Mesenchymal stem cell (in vitro differentiated cells and primary cell): ENCODE results near the gene RNF26.

Experiments
- DNase-seq: peaks from one replicate; pipeline ENCODE4 v3.0.0-alpha.2; 2013
- H2AFZ ChIP-seq: one replicate; pipeline ENCODE4 v1.6.1; 2013; ENCODE audit warnings: low read depth, mild to moderate bottlenecking, control low read depth, inconsistent platforms, low read length, moderate library complexity
- H2AK5ac ChIP-seq: 2 replicates; pipeline ENCODE4 v1.6.1; 2013; ENCODE audit warnings: low read length, moderate library complexity, mild to moderate bottlenecking, inconsistent platforms; ENCODE audit not compliant: severe bottlenecking
- H2BK120ac ChIP-seq: one replicate; pipeline ENCODE4 v1.6.1; 2013; ENCODE audit warnings: low read depth, mild to moderate bottlenecking, inconsistent platforms, low read length, moderate library complexity
- H2BK12ac ChIP-seq, 2 experiments: one replicate each; pipeline ENCODE4 v1.6.1; 2013; ENCODE audit warnings: inconsistent platforms in 2 of 2, low read length in 2 of 2, mild to moderate bottlenecking in 2 of 2, moderate library complexity in 2 of 2, control low read depth in 1 of 2
- H2BK15ac ChIP-seq: one replicate; pipeline ENCODE4 v1.6.1; 2013; ENCODE audit warnings: mild to moderate bottlenecking, low read depth, inconsistent platforms; ENCODE audit not compliant: poor library complexity, severe bottlenecking
- H2BK5ac ChIP-seq: 2 replicates; pipeline ENCODE4 v1.6.1; 2013; ENCODE audit warnings: low read depth, mild to moderate bottlenecking, low read length, control low read depth, inconsistent platforms; ENCODE audit not compliant: poor library complexity, severe bottlenecking
- H3K14ac ChIP-seq, 2 experiments: one replicate each; pipeline ENCODE4 v1.6.1; 2013; ENCODE audit warnings: inconsistent platforms in 2 of 2, low read length in 2 of 2, control low read depth in 1 of 2, mild to moderate bottlenecking in 1 of 2, moderate library complexity in 1 of 2
- H3K18ac ChIP-seq, 2 experiments: one replicate each; pipeline ENCODE4 v1.6.1; 2013; ENCODE audit warnings: inconsistent platforms in 2 of 2, low read length in 2 of 2, control low read depth in 1 of 2, low read depth in 1 of 2, mild to moderate bottlenecking in 1 of 2
- H3K23ac ChIP-seq, 2 experiments: one replicate each; pipeline ENCODE4 v1.6.1; 2013; ENCODE audit warnings: inconsistent platforms in 2 of 2, low read length in 2 of 2, mild to moderate bottlenecking in 2 of 2, moderate library complexity in 2 of 2, control low read depth in 1 of 2
- H3K27ac ChIP-seq: 2 replicates; pipeline ENCODE4 v1.5.1; 2013; ENCODE audit warnings: mild to moderate bottlenecking, moderate library complexity, low read length, control low read depth, inconsistent platforms; ENCODE audit not compliant: poor library complexity, severe bottlenecking
- H3K27me3 ChIP-seq, 2 experiments: 2 replicates each; pipeline versions ENCODE4 v1.6.1 to v1.7.0; 2013; ENCODE audit warnings: low read length in 2 of 2, mild to moderate bottlenecking in 2 of 2, moderate library complexity in 2 of 2, control low read depth in 1 of 2, inconsistent platforms in 1 of 2; ENCODE audit not compliant: control insufficient read depth in 1 of 2, insufficient read depth in 1 of 2
- H3K36me3 ChIP-seq, 2 experiments: 2 replicates each; pipeline versions ENCODE4 v1.6.1 to v1.7.0; 2013; ENCODE audit warnings: low read length in 2 of 2, control low read depth in 1 of 2, inconsistent platforms in 1 of 2, low read depth in 1 of 2, mild to moderate bottlenecking in 1 of 2; ENCODE audit not compliant: insufficient read depth in 2 of 2, control insufficient read depth in 1 of 2
- H3K4ac ChIP-seq, 2 experiments: one replicate each; pipeline ENCODE4 v1.6.1; 2013; ENCODE audit warnings: inconsistent platforms in 2 of 2, low read length in 2 of 2, mild to moderate bottlenecking in 2 of 2, moderate library complexity in 2 of 2, control low read depth in 1 of 2, low read depth in 1 of 2
- H3K4me1 ChIP-seq: 2 replicates; pipeline ENCODE4 v1.6.1; 2013; ENCODE audit warnings: low read depth, low read length, control low read depth; ENCODE audit not compliant: control insufficient read depth, insufficient read depth
- H3K4me2 ChIP-seq: 2 replicates; pipeline ENCODE4 v1.6.1; 2013; ENCODE audit warnings: low read length, mild to moderate bottlenecking, inconsistent platforms; ENCODE audit not compliant: poor library complexity, severe bottlenecking
- H3K4me3 ChIP-seq, 2 experiments: 2 replicates each; pipeline versions ENCODE4 v1.5.1 to v1.7.0; 2013; ENCODE audit warnings: low read length in 2 of 2, mild to moderate bottlenecking in 2 of 2, control low read depth in 1 of 2, low read depth in 1 of 2; ENCODE audit not compliant: insufficient read depth in 1 of 2
- H3K79me1 ChIP-seq: replicated peaks from 2 replicates; pipeline ENCODE4 v1.6.1; 2013; ENCODE audit warnings: mild to moderate bottlenecking, control low read depth, low read length, inconsistent platforms; ENCODE audit not compliant: poor library complexity, severe bottlenecking
- H3K9ac ChIP-seq: 2 replicates; pipeline ENCODE4 v1.7.0; 2013; ENCODE audit warnings: mild to moderate bottlenecking, low read length, moderate library complexity
- H3K9me3 ChIP-seq: 2 replicates; pipeline ENCODE4 v1.7.0; 2013; ENCODE audit warnings: mild to moderate bottlenecking, low read length; ENCODE audit not compliant: control insufficient read depth
- H4K8ac ChIP-seq: one replicate; pipeline ENCODE4 v1.6.1; 2013; ENCODE audit warnings: inconsistent platforms, mild to moderate bottlenecking, low read length, moderate library complexity
- H4K91ac ChIP-seq: one replicate; pipeline ENCODE4 v1.6.1; 2013; ENCODE audit warnings: mild to moderate bottlenecking, low read length, inconsistent platforms
- WGBS: methylation state at CpG from one replicate; pipeline ENCODE4 v1.1.7; 2013; ENCODE audit warnings: mixed read lengths; 5-methylcytosine and 5-hydroxymethylcytosine counted together

RNF26 gene

GRCh38 chr11:119323532-119324033 is 10.7 kb upstream of the RNF26 start:
- WGBS, result 10% methylated on average over 8 of the region's 8 CpGs
- H4K8ac ChIP-seq, result no peak overlapping the region
- H3K4me2 ChIP-seq, result no peak overlapping the region
- peak overlapping the region in 1 of 2 experiments; percentile 50 for H3K18ac ChIP-seq
- no peak overlapping the region for H3K14ac ChIP-seq
- H3K4me1 ChIP-seq, result peaks cover 25% of the 10 kb centered on the region
- H2AK5ac ChIP-seq, result no peak overlapping the region
- no peaks in the 10 kb centered on the region for H3K79me1 ChIP-seq
- no peak overlapping the region for H3K9ac ChIP-seq
- H3K27ac ChIP-seq, result no peak overlapping the region
- H3K4ac ChIP-seq, result no peak overlapping the region
- no peaks in the 10 kb centered on the region for H3K36me3 ChIP-seq
- no peak overlapping the region for H2BK12ac ChIP-seq
- no peak overlapping the region for H2BK5ac ChIP-seq
- H4K91ac ChIP-seq, result no peak overlapping the region
- H2BK15ac ChIP-seq, result no peak overlapping the region
- peaks cover 0 to 7% of the 10 kb centered on the region in 2 experiments for H3K27me3 ChIP-seq
- no peak overlapping the region for H2AFZ ChIP-seq
- no peak overlapping the region for H2BK120ac ChIP-seq
- no peak overlapping the region for H3K23ac ChIP-seq
- DNase-seq, result peak; percentile 80
- H3K9me3 ChIP-seq, result no peaks in the 10 kb centered on the region
- no peak overlapping the region for H3K4me3 ChIP-seq

DNA sequence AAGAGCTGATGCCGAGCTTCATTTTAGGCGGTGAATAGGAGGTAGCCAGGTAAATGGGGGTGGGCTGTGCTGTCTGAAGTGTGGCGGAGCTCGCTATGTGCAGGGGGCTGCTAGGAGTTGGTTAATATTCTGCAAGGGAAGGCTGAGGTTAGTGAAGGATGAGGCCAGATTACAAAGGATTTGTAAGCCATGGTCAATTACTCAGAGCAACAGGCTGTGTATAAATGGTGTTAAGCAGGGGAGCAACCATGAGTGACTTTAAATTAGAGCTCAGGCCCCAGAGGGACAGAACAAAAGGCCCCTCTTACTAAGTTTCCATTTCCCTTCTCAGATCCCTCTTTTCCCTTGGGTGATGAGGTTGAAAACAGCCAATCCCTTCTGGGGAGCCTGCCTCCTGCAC is 10.1 kb upstream of the RNF26 start:
- H3K27ac ChIP-seq, result no peak overlapping the region
- no peak overlapping the region for H2AFZ ChIP-seq
- H3K23ac ChIP-seq, result no peak overlapping the region
- no peak overlapping the region for H3K9ac ChIP-seq
- H3K9me3 ChIP-seq, result no peaks in the 10 kb centered on the region
- no peak overlapping the region for H2AK5ac ChIP-seq
- no peak overlapping the region for H4K8ac ChIP-seq
- no peak overlapping the region for H3K14ac ChIP-seq
- peaks cover 19% of the 10 kb centered on the region for H3K4me1 ChIP-seq
- no peak overlapping the region for H2BK120ac ChIP-seq
- 60% methylated on average over 4 of the region's 4 CpGs for WGBS
- H3K36me3 ChIP-seq, result no peaks in the 10 kb centered on the region
- H3K18ac ChIP-seq, result no peak overlapping the region
- H3K4me3 ChIP-seq, result no peak overlapping the region
- no peak overlapping the region for H4K91ac ChIP-seq
- H2BK15ac ChIP-seq, result no peak overlapping the region
- no peak overlapping the region for H3K4me2 ChIP-seq
- peaks cover 0 to 7% of the 10 kb centered on the region in 2 experiments for H3K27me3 ChIP-seq
- DNase-seq, result no peak
- no peak overlapping the region for H2BK5ac ChIP-seq
- no peak overlapping the region for H2BK12ac ChIP-seq
- no peak overlapping the region for H3K4ac ChIP-seq
- H3K79me1 ChIP-seq, result no peaks in the 10 kb centered on the region

GRCh38 chr11:119329320-119329719 is 5.0 kb upstream of the RNF26 start:
- Histone ChIP-seq H3K18ac (no peak overlapping the region), H3K23ac (no peak overlapping the region), H2AFZ (no peak overlapping the region), H2BK15ac (no peak overlapping the region), H2BK12ac (no peak overlapping the region), H2BK5ac (no peak overlapping the region), H3K4ac (no peak overlapping the region), H3K9ac (no peak overlapping the region), H2BK120ac (no peak overlapping the region), H3K79me1 (no peaks in the 10 kb centered on the region), H4K8ac (no peak overlapping the region), H3K4me1 (no peaks in the 10 kb centered on the region), H3K27me3 (peaks cover 3 to 5% of the 10 kb centered on the region in 2 experiments), H3K4me2 (no peak overlapping the region), H4K91ac (no peak overlapping the region), H3K27ac (no peak overlapping the region), H3K14ac (no peak overlapping the region), H3K36me3 (no peaks in the 10 kb centered on the region), H3K4me3 (no peak overlapping the region), H3K9me3 (no peaks in the 10 kb centered on the region), H2AK5ac (no peak overlapping the region)
- DNase-seq, result no peak
- WGBS, result 100% methylated on average over 1 of the region's 2 CpGs

GRCh38 chr11:119330237-119330636 is 4.1 kb upstream of the RNF26 start:
- H3K4me3 ChIP-seq, result no peak overlapping the region
- H2AK5ac ChIP-seq, result no peak overlapping the region
- no peak overlapping the region for H3K4me2 ChIP-seq
- H4K91ac ChIP-seq, result no peak overlapping the region
- no peak overlapping the region for H3K23ac ChIP-seq
- H2BK120ac ChIP-seq, result no peak overlapping the region
- no peaks in the 10 kb centered on the region for H3K36me3 ChIP-seq
- H3K18ac ChIP-seq, result no peak overlapping the region
- no peak overlapping the region for H3K14ac ChIP-seq
- H2BK5ac ChIP-seq, result no peak overlapping the region
- H3K9ac ChIP-seq, result no peak overlapping the region
- no peak for DNase-seq
- H3K4me1 ChIP-seq, result peaks cover 3% of the 10 kb centered on the region
- peaks cover 7% of the 10 kb centered on the region for H3K79me1 ChIP-seq
- H3K9me3 ChIP-seq, result no peaks in the 10 kb centered on the region
- H3K27me3 ChIP-seq, result peaks cover 3 to 5% of the 10 kb centered on the region in 2 experiments
- no peak overlapping the region for H2BK15ac ChIP-seq
- no peak overlapping the region for H2AFZ ChIP-seq
- no peak overlapping the region for H4K8ac ChIP-seq
- H3K27ac ChIP-seq, result no peak overlapping the region
- no peak overlapping the region for H2BK12ac ChIP-seq
- 80% methylated on average over 1 of the region's 1 CpG for WGBS
- H3K4ac ChIP-seq, result no peak overlapping the region
